GM19025 (cell line): Measurements from ENCODE around the gene ZSCAN22.
A peak's percentile ranks its signal among the peaks of the same experiment; 100 is the strongest.

Experiments used
- ATAC-seq: cut with Tn5 transposase; IDR thresholded peaks from one replicate; pipeline ENCODE4 v1.9.1; 2021; ENCODE audit warnings: mild to moderate bottlenecking, low read depth, moderate library complexity; ENCODE audit not compliant: unreplicated experiment

Gene ZSCAN22

GRCh38 chr19:58350871-58351557, 24.2 kb downstream of the ZSCAN22 start:
- ATAC-seq, result no peak

- no peak for ATAC-seq
Measured at GRCh38 chr19:58351558-58351878, 24.7 kb downstream of the ZSCAN22 start.

GRCh38 chr19:58351990-58352755, 25.4 kb downstream of the ZSCAN22 start:
- no peak for ATAC-seq

- ATAC-seq, result no peak
Measured at GRCh38 chr19:58352760-58353671, 26.2 kb downstream of the ZSCAN22 start, which contains the start of gene A1BG. TSS of gene A1BG (minus strand) at chr19:58353492. CDS start at chr19:58353437, 55 bp downstream.

- ATAC-seq, result no peak
Measured at GRCh38 chr19:58353717-58354477, 27.1 kb downstream of the ZSCAN22 start.

- no peak for ATAC-seq
Measured at GRCh38 chr19:58354478-58355030, 27.8 kb downstream of the ZSCAN22 start.

- ATAC-seq, result no peak
Measured at GRCh38 chr19:58355215-58355796, 28.5 kb downstream of the ZSCAN22 start.

GRCh38 chr19:58355908-58356765, 29.3 kb downstream of the ZSCAN22 start:
- ATAC-seq, result no peak

GRCh38 chr19:58356766-58357480, 30.1 kb downstream of the ZSCAN22 start:
- no peak for ATAC-seq

- no peak for ATAC-seq
Measured at GRCh38 chr19:58357481-58358145, 30.8 kb downstream of the ZSCAN22 start.

GRCh38 chr19:58361900-58362271, 35.1 kb downstream of the ZSCAN22 start:
- ATAC-seq, result peak; percentile 9

- ATAC-seq, result peak; percentile 84
Measured at GRCh38 chr19:58362272-58362994, 35.6 kb downstream of the ZSCAN22 start, which contains the start of gene ZNF497. TSS of gene ZNF497 (minus strand) at chr19:58362751. CDS start at chr19:58357635, 5,116 bp downstream.

- no peak for ATAC-seq
Measured at GRCh38 chr19:58364146-58364545, 37.4 kb downstream of the ZSCAN22 start.

GRCh38 chr19:58366585-58367430, 40.0 kb downstream of the ZSCAN22 start:
- no peak for ATAC-seq

- no peak for ATAC-seq
Measured at GRCh38 chr19:58367698-58368454, 41.1 kb downstream of the ZSCAN22 start.
